ENCODE results near the gene VSIG2.

The VSIG2 gene

GRCh38 chr11:124752471-124753102 is 532 bp upstream of the VSIG2 start:
- ChIA-PET POLR2A (no interaction called here), CTCF (interaction anchor here (0.8 to 17.5 kb wide), 5 partner anchors 13 to 84 kb away, joined by 3 to 183 read pairs (median 4); partner anchors contain the start of genes ESAM and NRGN)
- no peak for TF ChIP-seq CTCF (IDR thresholded peaks at IDR 0.05; ENCODE audit: control extremely low read depth, extremely low read depth, low read depth, missing control alignments)
- DNase-seq (ENCODE audit: extremely low spot score): no peak

GRCh38 chr11:124751391-124751740 is 689 bp downstream of the VSIG2 start:
- no peak for TF ChIP-seq CTCF (IDR thresholded peaks at IDR 0.05; ENCODE audit: control extremely low read depth, extremely low read depth, low read depth, missing control alignments)
- ChIA-PET POLR2A (no interaction called here), CTCF (interaction anchor here (1.4 to 17.5 kb wide), 3 partner anchors 8 to 14 kb away, joined by 4 to 183 read pairs (median 4); partner anchors contain the start of genes ESAM and NRGN)
- DNase-seq (ENCODE audit: extremely low spot score): no peak

- ChIA-PET POLR2A (no interaction called here), CTCF (interaction anchor here (1.9 to 17.5 kb wide), 3 partner anchors 10 to 44 kb away, joined by 4 to 183 read pairs (median 27); partner anchors contain the start of gene ESAM)
- DNase-seq (ENCODE audit: extremely low spot score): no peak
- TF ChIP-seq CTCF (IDR thresholded peaks at IDR 0.05; ENCODE audit: control extremely low read depth, extremely low read depth, low read depth, missing control alignments): no peak
Observed at GRCh38 chr11:124749912-124750311, 2.1 kb downstream of the VSIG2 start.

GRCh38 chr11:124748481-124749343 is 3.3 kb downstream of the VSIG2 start:
- ChIA-PET CTCF (interaction anchor here (0.8 to 17.5 kb wide), 6 partner anchors 9 to 88 kb away, joined by 3 to 183 read pairs (median 16); partner anchors contain the start of gene ESAM), POLR2A (no interaction called here)
- no peak for TF ChIP-seq CTCF (IDR thresholded peaks at IDR 0.05; ENCODE audit: control extremely low read depth, extremely low read depth, low read depth, missing control alignments)
- no peak for DNase-seq (ENCODE audit: extremely low spot score)

GRCh38 chr11:124748100-124748418 is 4.0 kb downstream of the VSIG2 start:
- TF ChIP-seq CTCF (IDR thresholded peaks at IDR 0.05; ENCODE audit: control extremely low read depth, extremely low read depth, low read depth, missing control alignments): no peak
- DNase-seq (ENCODE audit: extremely low spot score): no peak
- ChIA-PET CTCF (interaction anchor here (0.8 to 17.5 kb wide), 6 partner anchors 10 to 89 kb away, joined by 3 to 183 read pairs (median 16); partner anchors contain the start of gene ESAM), POLR2A (no interaction called here)

- POLR2A ChIA-PET: no interaction called here
- CTCF ChIA-PET: interaction anchor here (1.1 to 17.5 kb wide), 17 partner anchors 8 to 89 kb away, joined by 4 to 183 read pairs (median 9); partner anchors contain the start of gene ESAM
- no peak for DNase-seq (ENCODE audit: extremely low spot score)
- TF ChIP-seq CTCF (IDR thresholded peaks at IDR 0.05; ENCODE audit: control extremely low read depth, extremely low read depth, low read depth, missing control alignments): no peak
Observed at GRCh38 chr11:124747406-124748099, 4.5 kb downstream of the VSIG2 start.

All from GM10248 (cell line).